MCF 10A (cell line): Measurements from ENCODE around the gene SSBP2. TPM values are rescaled to one million over a fixed set of nuclear protein-coding genes. Genes with fewer than 3 reads are reported as not detected.
"Not testable (repeated sequence)": the region's sequence is repeated elsewhere in the genome, so short reads cannot be mapped to it uniquely, and the experiment has no call there.

Experiments
- BruUV-seq: library from RNA; stranded (reverse); fragments of 400-500 nt; replicated peaks from 2 replicates; lab custom pipeline; 2021; lab: Mats Ljungman, UMichigan
- CTCF ChIA-PET: fragments of 300-600 bp; sonication (Branson Sonifier 250); formaldehyde crosslinking; extraction: SDS; loops from one replicate; lab custom pipeline; 2021; ENCODE audit warnings: antibody characterized with exemption, inconsistent platforms; lab: Yijun Ruan, JAX
- POLR2A ChIA-PET: fragments of 300-600, 350-650 bp; sonication (Branson Sonifier 250); formaldehyde crosslinking; extraction: SDS; loops from one replicate; lab custom pipeline; 2020; ENCODE audit warnings: antibody characterized with exemption, inconsistent platforms; lab: Yijun Ruan, JAX
- DNase-seq: peaks from one replicate; pipeline ENCODE4 v3.0.0-alpha.2; 2018; ENCODE audit not compliant: unreplicated experiment
- H3K27ac Mint-ChIP-seq: one replicate; pipeline ENCODE4 v1.8.0; 2022; ENCODE audit warnings: mild to moderate bottlenecking, low read depth, mixed read lengths; ENCODE audit not compliant: unreplicated experiment
- H3K27me3 Mint-ChIP-seq: one replicate; pipeline ENCODE4 v1.8.0; 2022; ENCODE audit warnings: mixed read lengths; ENCODE audit not compliant: insufficient read depth, unreplicated experiment
- H3K36me3 Mint-ChIP-seq: one replicate; pipeline ENCODE4 v1.8.0; 2022; ENCODE audit warnings: mild to moderate bottlenecking, moderate library complexity, mixed read lengths; ENCODE audit not compliant: insufficient read depth, unreplicated experiment
- H3K4me1 Mint-ChIP-seq: one replicate; pipeline ENCODE4 v1.8.0; 2022; ENCODE audit warnings: mixed read lengths; ENCODE audit not compliant: insufficient read depth, unreplicated experiment
- H3K4me3 Mint-ChIP-seq: one replicate; pipeline ENCODE4 v1.8.0; 2022; ENCODE audit warnings: mild to moderate bottlenecking, moderate library complexity, mixed read lengths; ENCODE audit not compliant: unreplicated experiment
- H3K9me3 Mint-ChIP-seq: one replicate; pipeline ENCODE4 v1.8.0; 2022; ENCODE audit warnings: mixed read lengths; ENCODE audit not compliant: unreplicated experiment
- CTCF ChIP-seq: fragments of 200-600 bp; IDR thresholded peaks from one replicate; pipeline ENCODE4 v1.8.0; 2022; ENCODE audit warnings: antibody characterized with exemption, mild to moderate bottlenecking; ENCODE audit not compliant: unreplicated experiment
- intact Hi-C: fragments of 100-400 bp; cut with micrococcal nuclease; formaldehyde crosslinking; loops from 2 replicates; pipeline ENCODE4 v1.14.1; 2022
- total RNA-seq: library from RNA; stranded (reverse); gene quantifications from 2 replicates; pipeline ENCODE4 v1.2.3, GENCODE V29; 2022

SSBP2 gene
- total RNA-seq, 1 experiment from 2014 or later = 52.7 TPM

GRCh38 chr5:81604193-81604592 lies 146.7 kb downstream of the SSBP2 start:
- Mint-ChIP-seq H3K4me3 (no peak overlapping the region), H3K9me3 (no peaks in the 10 kb centered on the region), H3K4me1 (no peaks in the 10 kb centered on the region), H3K36me3 (peaks cover 30% of the 10 kb centered on the region), H3K27me3 (no peaks in the 10 kb centered on the region), H3K27ac (no peak overlapping the region)
- intact Hi-C loops = no loop called here
- ChIA-PET CTCF (no interaction called here), POLR2A (no interaction called here)
- BruUV-seq = no TSS peak
- no peak for TF ChIP-seq CTCF
- DNase-seq = no peak

- CTCF ChIA-PET = no interaction called here
Observed at GRCh38 chr5:81601919-81602318, 149.0 kb downstream of the SSBP2 start.

GRCh38 chr5:81592085-81592484 lies 158.8 kb downstream of the SSBP2 start:
- BruUV-seq, H3K27me3 Mint-ChIP-seq, H3K9me3 Mint-ChIP-seq, CTCF ChIA-PET, H3K36me3 Mint-ChIP-seq, DNase-seq, H3K27ac Mint-ChIP-seq, H3K4me3 Mint-ChIP-seq, H3K4me1 Mint-ChIP-seq, POLR2A ChIA-PET, intact Hi-C loops: not testable (repeated sequence)

More at GRCh38 chr5:81601919-81602318, 149.0 kb downstream of the SSBP2 start:
- H3K4me3 Mint-ChIP-seq = no peak overlapping the region
- no peaks in the 10 kb centered on the region for H3K27me3 Mint-ChIP-seq
- H3K27ac Mint-ChIP-seq = no peak overlapping the region
- H3K9me3 Mint-ChIP-seq = peaks cover 6% of the 10 kb centered on the region
- H3K36me3 Mint-ChIP-seq = peaks cover 48% of the 10 kb centered on the region
- peak; percentile 18 for DNase-seq
- H3K4me1 Mint-ChIP-seq = no peaks in the 10 kb centered on the region
- no TSS peak for BruUV-seq
- TF ChIP-seq CTCF = no peak
- POLR2A ChIA-PET = no interaction called here
- intact Hi-C loops = no loop called here

GRCh38 chr5:81590498-81591384 lies 160.2 kb downstream of the SSBP2 start:
- H3K9me3 Mint-ChIP-seq = no peaks in the 10 kb centered on the region
- H3K36me3 Mint-ChIP-seq = peaks cover 6% of the 10 kb centered on the region
- ChIA-PET POLR2A (no interaction called here), CTCF (interaction anchor here (0.7 to 1.0 kb wide), 4 partner anchors 17 to 129 kb away, joined by 3 read pairs; no protein-coding TSS in a partner anchor)
- BruUV-seq = no TSS peak
- H3K4me1 Mint-ChIP-seq = no peaks in the 10 kb centered on the region
- H3K4me3 Mint-ChIP-seq = no peak overlapping the region
- no peak for TF ChIP-seq CTCF
- H3K27me3 Mint-ChIP-seq = no peaks in the 10 kb centered on the region
- intact Hi-C loops = no loop called here
- H3K27ac Mint-ChIP-seq = no peak overlapping the region
- no peak for DNase-seq
